ENCODE data around the gene ZBTB7C.
"Not testable (repeated sequence)": the region's sequence is repeated elsewhere in the genome, so short reads cannot be mapped to it uniquely, and the experiment has no call there.

The ZBTB7C gene

DNA sequence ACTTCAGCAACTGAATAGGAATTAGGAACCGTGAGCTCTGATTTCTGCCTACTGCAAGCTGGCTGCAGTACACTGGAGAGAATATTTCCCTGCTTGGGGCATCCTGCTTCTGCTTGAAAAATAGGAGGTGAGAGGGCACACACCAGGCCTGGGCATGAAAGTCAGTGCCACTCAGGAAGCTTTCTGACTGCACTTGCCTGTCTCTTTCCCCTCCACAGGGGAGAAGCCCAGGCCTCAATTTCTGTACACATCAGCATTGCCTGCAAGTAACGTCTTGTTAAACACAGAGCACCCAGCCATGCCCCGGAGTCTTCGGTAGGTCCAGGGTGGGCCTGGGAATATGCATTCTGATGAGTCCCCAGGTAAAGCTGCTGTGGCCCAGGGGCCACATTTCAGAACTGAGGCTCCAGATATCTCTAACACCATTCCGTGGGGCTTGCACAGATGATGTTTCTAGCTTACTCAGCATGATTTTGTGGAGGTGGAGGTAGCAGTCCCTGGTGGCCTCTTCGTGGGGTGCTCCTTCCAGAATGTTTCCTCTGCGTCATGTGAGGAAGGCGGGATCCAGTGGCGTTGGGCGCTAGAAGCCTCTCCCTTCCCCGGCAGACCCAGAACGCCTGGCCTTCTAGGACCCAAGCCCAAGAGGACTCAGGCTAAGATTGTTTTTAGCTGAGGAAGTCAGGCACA, 114.1 kb downstream of the ZBTB7C start:
- no peaks in the 10 kb centered on the region for H3K9me3 ChIP-seq (ENCODE audit: control insufficient read depth, insufficient read depth, low read depth, low read length)
- H3K36me3 ChIP-seq (ENCODE audit: control insufficient read depth, insufficient read depth, low read length): no peaks in the 10 kb centered on the region
- H3K27ac ChIP-seq (ENCODE audit: low read depth, low read length): no peak overlapping the region
- H3K27me3 ChIP-seq (ENCODE audit: control insufficient read depth, insufficient read depth, low read length): no peaks in the 10 kb centered on the region
- H3K4me3 ChIP-seq (ENCODE audit: low read depth, low read length): no peak overlapping the region
- H3K4me1 ChIP-seq (ENCODE audit: control insufficient read depth, insufficient read depth, low read length): peaks cover 17% of the 10 kb centered on the region
- H3K9ac ChIP-seq (ENCODE audit: low read length): no peak overlapping the region

DNA sequence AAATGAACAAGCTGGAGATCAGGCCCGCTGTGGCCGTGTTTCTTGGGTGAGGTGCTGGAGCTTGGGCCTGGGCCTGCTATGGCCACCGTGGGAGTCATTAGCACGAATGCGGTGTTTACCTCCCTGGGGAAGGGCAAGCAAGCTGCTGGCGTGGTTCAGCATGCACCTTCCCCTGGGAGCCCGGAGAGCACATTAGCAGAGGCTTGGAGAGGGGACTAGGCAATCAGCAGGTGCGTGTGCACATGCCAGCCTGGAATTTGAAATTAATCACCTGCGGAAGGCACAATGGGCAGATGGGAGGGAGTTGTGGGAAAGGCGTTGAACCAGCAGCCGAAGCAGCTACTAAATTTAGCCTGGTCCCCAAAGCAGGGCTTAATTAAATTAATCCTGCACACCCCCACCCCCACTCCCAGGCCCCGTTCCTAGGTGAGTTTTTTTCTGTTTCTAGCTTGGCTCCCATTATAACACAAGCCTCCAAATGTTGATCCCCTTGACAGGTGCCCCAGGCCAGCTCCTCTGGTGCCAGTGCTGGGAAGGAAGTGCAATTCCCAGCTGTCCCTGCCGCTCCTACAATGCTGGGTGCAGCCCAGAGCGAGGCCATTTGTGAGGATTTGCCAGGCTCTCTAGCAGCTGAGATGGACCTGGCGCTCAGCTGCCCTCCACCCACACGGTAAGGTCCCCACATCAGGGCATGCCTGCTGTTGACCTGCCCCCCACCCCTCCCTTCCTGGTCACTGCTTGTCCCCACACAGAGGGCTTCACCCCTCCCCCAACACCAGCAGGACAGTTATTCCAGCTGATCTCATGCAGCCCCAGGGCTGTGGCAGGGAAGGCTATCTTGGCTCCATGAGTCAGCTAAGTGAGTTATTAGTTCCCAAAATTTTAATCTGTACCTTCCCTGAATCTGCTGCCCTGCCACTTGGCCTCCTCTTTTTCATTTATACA, 115.0 kb downstream of the ZBTB7C start:
- Histone ChIP-seq H3K9ac (ENCODE audit: low read length) (no peak overlapping the region), H3K27me3 (ENCODE audit: control insufficient read depth, insufficient read depth, low read length) (no peaks in the 10 kb centered on the region), H3K9me3 (ENCODE audit: control insufficient read depth, insufficient read depth, low read depth, low read length) (no peaks in the 10 kb centered on the region), H3K4me3 (ENCODE audit: low read depth, low read length) (no peak overlapping the region), H3K36me3 (ENCODE audit: control insufficient read depth, insufficient read depth, low read length) (no peaks in the 10 kb centered on the region), H3K4me1 (ENCODE audit: control insufficient read depth, insufficient read depth, low read length) (peaks cover 16% of the 10 kb centered on the region), H3K27ac (ENCODE audit: low read depth, low read length) (no peak overlapping the region)

- H3K27ac ChIP-seq (ENCODE audit: low read depth, low read length): no peak overlapping the region
- H3K36me3 ChIP-seq (ENCODE audit: control insufficient read depth, insufficient read depth, low read length): no peaks in the 10 kb centered on the region
- no peaks in the 10 kb centered on the region for H3K27me3 ChIP-seq (ENCODE audit: control insufficient read depth, insufficient read depth, low read length)
- peaks cover 16% of the 10 kb centered on the region for H3K4me1 ChIP-seq (ENCODE audit: control insufficient read depth, insufficient read depth, low read length)
- no peaks in the 10 kb centered on the region for H3K9me3 ChIP-seq (ENCODE audit: control insufficient read depth, insufficient read depth, low read depth, low read length)
- H3K9ac ChIP-seq (ENCODE audit: low read length): no peak overlapping the region
- H3K4me3 ChIP-seq (ENCODE audit: low read depth, low read length): no peak overlapping the region
Measured at GRCh38 chr18:48292782-48293424, 116.3 kb downstream of the ZBTB7C start.

GRCh38 chr18:48292229-48292628, 117.0 kb downstream of the ZBTB7C start:
- Histone ChIP-seq H3K4me1 (ENCODE audit: control insufficient read depth, insufficient read depth, low read length) (peaks cover 16% of the 10 kb centered on the region), H3K9ac (ENCODE audit: low read length) (no peak overlapping the region), H3K27me3 (ENCODE audit: control insufficient read depth, insufficient read depth, low read length) (no peaks in the 10 kb centered on the region), H3K27ac (ENCODE audit: low read depth, low read length) (no peak overlapping the region), H3K4me3 (ENCODE audit: low read depth, low read length) (no peak overlapping the region), H3K36me3 (ENCODE audit: control insufficient read depth, insufficient read depth, low read length) (no peaks in the 10 kb centered on the region), H3K9me3 (ENCODE audit: control insufficient read depth, insufficient read depth, low read depth, low read length) (no peaks in the 10 kb centered on the region)

DNA sequence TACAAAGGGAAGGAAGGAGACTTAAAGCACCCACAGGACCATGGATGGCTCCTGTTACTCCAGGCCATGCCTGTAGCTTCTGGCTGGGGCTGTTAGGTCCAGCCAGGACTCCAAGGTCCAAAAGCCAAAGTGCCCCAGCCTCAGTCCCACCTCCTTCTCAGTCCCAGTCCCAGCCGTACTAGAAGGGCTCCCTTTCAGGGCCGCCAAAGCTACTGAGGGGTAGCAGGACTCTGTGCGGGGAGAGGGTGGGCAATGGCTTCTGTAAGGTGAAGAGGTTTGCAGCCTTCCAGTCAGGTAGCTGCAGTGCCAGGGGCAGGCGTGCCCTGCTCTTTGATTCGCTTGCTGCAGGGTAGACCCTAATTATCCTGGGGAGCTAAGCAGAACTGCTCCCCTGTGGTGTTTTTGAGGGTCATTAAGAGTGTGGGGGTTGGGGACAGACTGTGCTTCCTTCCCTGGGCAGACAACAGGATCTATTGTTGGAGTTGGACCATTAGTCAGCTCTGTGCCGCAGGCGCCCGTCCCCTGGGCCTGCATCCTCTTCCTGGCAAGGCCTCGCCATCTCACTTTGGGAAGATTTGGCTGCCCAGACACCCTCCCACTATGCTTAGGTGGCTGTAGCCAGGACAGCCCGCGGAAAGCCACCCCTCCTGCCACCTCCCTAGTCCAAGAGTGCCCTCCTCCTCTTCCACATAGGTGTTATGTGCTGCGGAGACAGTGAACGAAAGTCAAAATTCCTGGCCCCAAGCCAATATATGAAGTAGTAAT, 118.8 kb downstream of the ZBTB7C start:
- Histone ChIP-seq H3K4me3 (ENCODE audit: low read depth, low read length) (no peak overlapping the region), H3K4me1 (ENCODE audit: control insufficient read depth, insufficient read depth, low read length) (peaks cover 15% of the 10 kb centered on the region), H3K9ac (ENCODE audit: low read length) (no peak overlapping the region), H3K9me3 (ENCODE audit: control insufficient read depth, insufficient read depth, low read depth, low read length) (no peaks in the 10 kb centered on the region), H3K27me3 (ENCODE audit: control insufficient read depth, insufficient read depth, low read length) (no peaks in the 10 kb centered on the region), H3K36me3 (ENCODE audit: control insufficient read depth, insufficient read depth, low read length) (no peaks in the 10 kb centered on the region), H3K27ac (ENCODE audit: low read depth, low read length) (no peak overlapping the region)

DNA sequence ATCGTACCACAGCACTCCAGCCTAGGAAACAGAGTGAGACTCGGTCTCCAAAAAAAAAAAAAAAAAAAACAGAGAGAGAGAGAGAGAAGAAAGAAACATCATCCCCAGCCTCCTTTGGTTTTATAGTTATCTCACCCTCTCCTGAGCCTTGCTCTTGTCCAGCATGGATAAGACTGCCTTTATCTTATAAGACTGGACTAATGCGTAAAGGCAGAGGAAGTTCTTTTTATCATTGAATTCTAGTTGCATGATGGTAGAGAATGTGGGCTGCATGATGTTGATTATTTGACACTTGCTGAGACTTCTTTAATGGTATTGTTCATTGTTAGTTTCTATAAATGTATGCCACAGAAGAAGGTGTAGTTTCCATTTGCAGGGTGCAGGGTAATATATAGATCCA, 124.4 kb downstream of the ZBTB7C start:
- no peak overlapping the region for H3K27ac ChIP-seq (ENCODE audit: low read depth, low read length)
- H3K27me3 ChIP-seq (ENCODE audit: control insufficient read depth, insufficient read depth, low read length): no peaks in the 10 kb centered on the region
- H3K9me3 ChIP-seq (ENCODE audit: control insufficient read depth, insufficient read depth, low read depth, low read length): no peaks in the 10 kb centered on the region

DNA sequence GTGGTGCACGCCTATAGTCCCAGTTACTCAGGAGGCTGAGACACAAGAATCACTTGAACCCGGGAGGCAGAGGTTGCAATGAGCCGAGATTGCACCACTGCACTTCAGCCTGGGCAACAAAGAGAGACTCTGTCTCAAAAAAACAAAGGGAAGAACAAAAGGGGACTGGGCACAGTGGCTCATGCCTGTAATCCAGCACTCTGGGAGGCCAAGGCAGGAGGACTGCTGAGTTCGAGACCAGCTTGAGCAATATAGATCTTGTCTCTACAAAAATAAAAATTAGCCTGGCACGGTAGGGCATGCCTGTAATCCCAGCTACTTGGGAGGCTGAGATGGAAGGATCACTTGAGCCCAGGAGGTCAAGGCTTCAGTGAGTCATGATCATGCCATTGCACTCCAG, 125.2 kb downstream of the ZBTB7C start:
- H3K4me1 ChIP-seq (ENCODE audit: control insufficient read depth, insufficient read depth, low read length); H3K27ac ChIP-seq (ENCODE audit: low read depth, low read length): not testable (repeated sequence)

More for the DNA sequence above, 124.4 kb downstream of the ZBTB7C start:
- no peak overlapping the region for H3K9ac ChIP-seq (ENCODE audit: low read length)
- no peak overlapping the region for H3K4me3 ChIP-seq (ENCODE audit: low read depth, low read length)
- H3K4me1 ChIP-seq (ENCODE audit: control insufficient read depth, insufficient read depth, low read length): no peaks in the 10 kb centered on the region
- H3K36me3 ChIP-seq (ENCODE audit: control insufficient read depth, insufficient read depth, low read length): no peaks in the 10 kb centered on the region

GRCh38 chr18:48281460-48281859, 127.7 kb downstream of the ZBTB7C start:
- not testable (repeated sequence) for H3K4me1 ChIP-seq (ENCODE audit: control insufficient read depth, insufficient read depth, low read length); H3K27me3 ChIP-seq (ENCODE audit: control insufficient read depth, insufficient read depth, low read length); H3K36me3 ChIP-seq (ENCODE audit: control insufficient read depth, insufficient read depth, low read length); H3K4me3 ChIP-seq (ENCODE audit: low read depth, low read length); H3K9ac ChIP-seq (ENCODE audit: low read length); H3K27ac ChIP-seq (ENCODE audit: low read depth, low read length); H3K9me3 ChIP-seq (ENCODE audit: control insufficient read depth, insufficient read depth, low read depth, low read length)

More for the DNA sequence above, 125.2 kb downstream of the ZBTB7C start:
- H3K4me3 ChIP-seq (ENCODE audit: low read depth, low read length); H3K27me3 ChIP-seq (ENCODE audit: control insufficient read depth, insufficient read depth, low read length); H3K36me3 ChIP-seq (ENCODE audit: control insufficient read depth, insufficient read depth, low read length); H3K9me3 ChIP-seq (ENCODE audit: control insufficient read depth, insufficient read depth, low read depth, low read length); H3K9ac ChIP-seq (ENCODE audit: low read length): not testable (repeated sequence)

DNA sequence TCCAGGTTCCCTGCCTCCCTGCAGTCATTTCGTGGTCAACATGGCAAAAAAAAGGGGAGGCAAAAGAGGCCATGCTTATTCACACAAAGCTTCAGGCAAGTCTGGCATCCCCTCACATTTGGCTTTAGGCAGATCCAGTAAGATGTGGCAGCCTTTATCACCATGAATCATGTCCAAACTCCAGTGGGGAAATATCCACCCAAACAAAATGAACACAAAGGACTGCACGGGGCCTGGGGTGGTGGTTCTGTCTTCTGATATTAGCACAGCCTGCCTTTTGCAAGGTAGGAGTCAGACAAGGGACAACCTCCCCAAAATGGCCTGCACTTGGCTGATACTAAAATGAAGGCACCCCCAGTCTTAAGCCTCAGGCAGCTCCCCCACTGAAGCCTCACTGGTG, 129.9 kb downstream of the ZBTB7C start:
- Histone ChIP-seq H3K27me3 (ENCODE audit: control insufficient read depth, insufficient read depth, low read length) (no peaks in the 10 kb centered on the region), H3K9me3 (ENCODE audit: control insufficient read depth, insufficient read depth, low read depth, low read length) (no peaks in the 10 kb centered on the region), H3K9ac (ENCODE audit: low read length) (no peak overlapping the region), H3K4me3 (ENCODE audit: low read depth, low read length) (no peak overlapping the region), H3K4me1 (ENCODE audit: control insufficient read depth, insufficient read depth, low read length) (0 out of 2 replicates have a peak, but pooled peaks cover 3% of the 10 kb centered on the region), H3K36me3 (ENCODE audit: control insufficient read depth, insufficient read depth, low read length) (no peaks in the 10 kb centered on the region), H3K27ac (ENCODE audit: low read depth, low read length) (no peak overlapping the region)

GRCh38 chr18:48278081-48278480, 131.1 kb downstream of the ZBTB7C start:
- Histone ChIP-seq H3K9ac (ENCODE audit: low read length) (no peak overlapping the region), H3K4me3 (ENCODE audit: low read depth, low read length) (no peak overlapping the region), H3K9me3 (ENCODE audit: control insufficient read depth, insufficient read depth, low read depth, low read length) (no peaks in the 10 kb centered on the region), H3K36me3 (ENCODE audit: control insufficient read depth, insufficient read depth, low read length) (no peaks in the 10 kb centered on the region), H3K27me3 (ENCODE audit: control insufficient read depth, insufficient read depth, low read length) (no peaks in the 10 kb centered on the region), H3K4me1 (ENCODE audit: control insufficient read depth, insufficient read depth, low read length) (0 out of 2 replicates have a peak, but pooled peaks cover 4% of the 10 kb centered on the region), H3K27ac (ENCODE audit: low read depth, low read length) (no peak overlapping the region)
